ENCODE data around the gene TCERG1L.

DNA sequence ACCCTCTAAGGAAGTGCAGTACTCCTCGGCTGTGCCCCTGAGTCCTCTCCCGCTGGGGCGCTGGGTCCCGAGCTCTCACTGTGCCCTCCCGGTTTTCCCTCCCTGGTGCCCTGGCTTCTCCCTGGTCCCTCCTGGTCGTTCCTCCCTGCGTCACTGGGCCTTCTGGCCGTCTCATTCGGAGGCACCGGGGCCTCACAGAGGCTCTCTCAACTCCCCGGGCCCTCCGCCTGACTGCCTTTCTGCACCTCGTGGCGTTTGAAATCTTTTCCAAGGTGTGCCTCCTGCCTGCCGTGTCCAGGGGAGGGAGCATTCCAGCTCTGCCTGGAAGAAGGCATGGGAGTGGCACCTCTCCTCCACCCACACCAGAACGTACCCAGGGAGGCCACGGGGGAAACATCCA, 174.3 kb downstream of the TCERG1L start:
- no peak for TF ChIP-seq CTCF (IDR thresholded peaks at IDR 0.05)
- no peak for TF ChIP-seq POLR2A (IDR thresholded peaks at IDR 0.05)
